C1 segment of cervical spinal cord (tissue), 14 donors: ENCODE data around the gene LZTFL1.

Source experiments
- DNase-seq, 14 donors: peaks; one replicate each; lab custom pipeline; 2025; lab: John Stamatoyannopoulos, UW

Gene LZTFL1

GRCh38 chr3:45807681-45808540 is 34.0 kb downstream of the LZTFL1 start:
- no peak for DNase-seq

- no peak for DNase-seq
Measured at GRCh38 chr3:45807133-45807532, 34.8 kb downstream of the LZTFL1 start.

GRCh38 chr3:45806072-45806471 is 35.8 kb downstream of the LZTFL1 start:
- no peak for DNase-seq

- no peak for DNase-seq
Measured at GRCh38 chr3:45803252-45803935, 38.5 kb downstream of the LZTFL1 start.

GRCh38 chr3:45802146-45802545 is 39.8 kb downstream of the LZTFL1 start:
- no peak for DNase-seq

GRCh38 chr3:45800611-45801010 is 41.3 kb downstream of the LZTFL1 start:
- no peak for DNase-seq

GRCh38 chr3:45799586-45799985 is 42.3 kb downstream of the LZTFL1 start:
- no peak for DNase-seq

- no peak for DNase-seq
Measured at GRCh38 chr3:45798034-45798433, 43.9 kb downstream of the LZTFL1 start.

GRCh38 chr3:45796902-45797637 is 44.8 kb downstream of the LZTFL1 start:
- no peak for DNase-seq

- no peak for DNase-seq
Measured at GRCh38 chr3:45795882-45796765, 45.8 kb downstream of the LZTFL1 start, which contains the start of gene SLC6A20. Gene SLC6A20, minus strand, starts transcription at chr3:45796536. Its CDS starts 117 bp downstream, at chr3:45796419.

GRCh38 chr3:45795509-45795881 is 46.4 kb downstream of the LZTFL1 start:
- no peak for DNase-seq

GRCh38 chr3:45794660-45795059 is 47.3 kb downstream of the LZTFL1 start:
- DNase-seq, result no peak

GRCh38 chr3:45794177-45794560 is 47.8 kb downstream of the LZTFL1 start:
- DNase-seq, result no peak

GRCh38 chr3:45793482-45794176 is 48.3 kb downstream of the LZTFL1 start:
- DNase-seq, result no peak

GRCh38 chr3:45792516-45793172 is 49.3 kb downstream of the LZTFL1 start:
- no peak for DNase-seq

GRCh38 chr3:45792036-45792435 is 49.9 kb downstream of the LZTFL1 start:
- no peak for DNase-seq

- DNase-seq, result no peak
Measured at GRCh38 chr3:45790596-45790995, 51.3 kb downstream of the LZTFL1 start.

- no peak for DNase-seq
Measured at GRCh38 chr3:45789235-45789812, 52.6 kb downstream of the LZTFL1 start.

- no peak for DNase-seq
Measured at GRCh38 chr3:45787551-45787950, 54.4 kb downstream of the LZTFL1 start.
